Renal cortex interstitium (tissue), 11 donors: ENCODE data around the gene TMC1. TPM values are rescaled to one million over a fixed set of nuclear protein-coding genes. Genes with fewer than 3 reads are reported as not detected.

Experiments
- DNase-seq, 11 donors: peaks; one replicate each; pipeline ENCODE4 v3.0.0-alpha.2; 2013; ENCODE audit warnings: low read depth in 9 of 11, low spot score in 4 of 11; ENCODE audit errors: extremely low read depth in 1 of 11
- polyA plus RNA-seq, 3 donors: library from polyadenylated mRNA; unstranded; fragments of 120-200 nt; gene quantifications; one replicate each; pipeline ENCODE4 v1.2.1, GENCODE V29; 2013; ENCODE audit not compliant: insufficient read length in 3 of 3

Gene TMC1
- polyA plus RNA-seq, 3 donors, result 0.53 to 1.4 (median 0.74) TPM

GRCh38 chr9:72648324-72649126 lies 127.1 kb downstream of the TMC1 start:
- DNase-seq, result no peak

GRCh38 chr9:72649127-72649442 lies 127.7 kb downstream of the TMC1 start:
- no peak for DNase-seq

GRCh38 chr9:72650206-72650605 lies 128.8 kb downstream of the TMC1 start:
- no peak for DNase-seq

- no peak for DNase-seq
These were observed 134.6 kb downstream of the TMC1 start for GRCh38 chr9:72656021-72656420.

DNA sequence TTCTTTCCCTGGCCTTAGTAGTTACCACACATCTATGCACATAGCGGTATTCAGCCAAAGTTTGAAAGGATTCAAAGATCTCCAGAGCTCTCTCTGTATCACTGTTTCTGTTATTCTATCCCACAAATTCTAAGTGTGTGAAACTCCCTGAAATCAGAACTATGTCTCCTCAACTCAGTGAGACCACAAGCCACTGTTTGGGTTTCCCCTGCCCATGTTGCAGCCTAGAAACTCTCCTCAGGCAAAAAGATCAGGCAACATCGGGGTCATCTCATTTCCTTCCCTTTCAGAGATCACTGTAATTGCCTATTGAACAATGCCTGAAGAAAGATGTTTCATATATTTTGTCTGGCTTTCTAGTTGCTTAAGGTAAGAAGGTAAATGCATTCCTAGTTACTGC lies 135.6 kb downstream of the TMC1 start:
- no peak for DNase-seq

DNA sequence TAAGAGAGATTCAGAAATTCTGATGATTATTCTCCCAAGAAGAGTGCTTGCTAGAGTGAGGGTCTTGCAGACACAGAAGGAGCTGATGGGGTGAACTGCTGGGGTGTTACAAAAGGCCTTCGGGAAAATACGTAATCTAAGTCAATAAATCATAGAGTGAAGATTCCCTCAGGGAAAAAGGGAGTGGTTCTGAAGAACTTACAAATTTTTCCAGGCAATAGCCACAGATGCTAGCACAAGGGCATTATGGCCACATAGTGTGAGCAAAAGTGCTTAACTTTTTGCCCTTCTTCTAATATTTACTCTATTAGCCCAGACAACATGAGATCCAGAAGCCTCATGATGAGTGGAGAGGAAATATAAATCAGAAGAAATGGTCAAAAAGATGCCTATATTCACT lies 137.3 kb downstream of the TMC1 start:
- no peak for DNase-seq

DNA sequence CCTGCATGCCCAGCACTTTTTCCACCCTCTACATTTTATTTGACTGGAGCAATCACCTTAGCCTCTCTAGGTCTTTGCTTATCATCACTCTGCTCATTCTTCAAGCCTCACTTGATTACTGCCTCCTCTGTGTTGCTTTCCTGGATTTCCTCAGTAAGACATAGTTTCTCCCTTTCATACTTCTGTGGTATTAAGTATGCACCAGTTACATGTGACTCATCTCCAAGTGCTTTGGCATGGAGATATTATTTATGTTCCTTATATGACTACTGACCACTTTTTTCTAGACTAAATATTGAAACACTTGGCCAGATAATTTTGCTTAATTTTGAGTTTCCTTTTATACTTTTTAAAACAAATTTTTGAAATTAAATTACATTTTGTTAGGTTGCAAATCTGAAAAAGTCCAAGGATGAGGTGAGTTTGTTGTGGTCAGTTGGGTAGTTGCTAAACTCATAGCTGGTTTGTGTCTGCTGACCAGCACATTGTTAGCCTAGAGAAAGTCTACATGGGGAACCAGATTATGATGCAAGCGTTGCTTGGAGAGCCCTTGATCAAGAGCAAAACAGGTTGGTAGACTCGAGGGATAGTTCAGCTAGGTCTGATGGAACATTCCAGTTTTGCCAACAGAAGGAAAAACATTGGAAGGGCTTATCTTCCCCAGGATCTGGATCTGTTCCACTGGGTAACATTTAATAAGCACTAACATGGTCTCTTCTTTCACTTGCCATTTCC lies 140.2 kb downstream of the TMC1 start:
- DNase-seq, result no peak

GRCh38 chr9:72665421-72665820 lies 144.0 kb downstream of the TMC1 start:
- DNase-seq, result no peak

- no peak for DNase-seq
These were observed 145.8 kb downstream of the TMC1 start for GRCh38 chr9:72667181-72667580.

DNA sequence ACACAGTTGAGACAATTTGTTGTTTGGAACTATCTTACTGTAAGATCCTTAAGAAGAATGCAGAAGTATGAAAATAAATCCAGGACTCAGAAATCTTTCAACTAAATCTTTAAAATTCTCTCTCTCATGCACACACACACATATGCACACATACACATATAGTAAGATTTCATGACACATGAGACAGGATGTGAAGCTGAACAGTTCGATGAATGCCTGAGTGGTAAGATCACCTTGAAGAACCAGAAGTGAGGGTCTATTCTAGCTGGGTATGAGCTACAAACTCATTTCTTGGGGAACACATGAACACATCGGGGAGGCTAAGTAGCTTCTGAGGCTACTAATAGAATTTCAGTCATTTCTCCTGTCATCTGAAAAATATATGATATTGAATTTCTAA lies 153.6 kb downstream of the TMC1 start:
- DNase-seq, result no peak

GRCh38 chr9:72675586-72675985 lies 154.2 kb downstream of the TMC1 start:
- DNase-seq, result no peak

- no peak for DNase-seq
These were observed 159.3 kb downstream of the TMC1 start for GRCh38 chr9:72680593-72681282.

GRCh38 chr9:72681283-72681630 lies 159.8 kb downstream of the TMC1 start:
- no peak for DNase-seq

DNA sequence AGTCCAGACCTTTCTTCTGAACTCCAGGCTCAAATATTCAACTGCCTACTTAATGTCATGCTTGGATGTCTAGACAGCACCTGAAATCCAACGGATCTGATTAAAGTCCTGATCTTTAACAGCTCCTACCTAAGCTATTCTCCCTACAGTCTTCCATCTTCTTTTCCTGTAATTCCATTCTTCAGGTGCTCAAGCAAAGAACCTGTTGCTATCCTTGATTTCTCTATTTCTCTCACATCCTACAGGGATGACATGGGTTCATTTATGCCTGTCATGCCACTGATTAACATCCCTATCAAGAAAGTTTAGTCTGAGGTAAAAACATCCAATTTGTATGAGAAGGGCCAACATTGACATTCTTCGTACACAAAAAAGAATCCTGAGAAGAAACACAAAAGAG lies 163.2 kb downstream of the TMC1 start:
- DNase-seq, result no peak

DNA sequence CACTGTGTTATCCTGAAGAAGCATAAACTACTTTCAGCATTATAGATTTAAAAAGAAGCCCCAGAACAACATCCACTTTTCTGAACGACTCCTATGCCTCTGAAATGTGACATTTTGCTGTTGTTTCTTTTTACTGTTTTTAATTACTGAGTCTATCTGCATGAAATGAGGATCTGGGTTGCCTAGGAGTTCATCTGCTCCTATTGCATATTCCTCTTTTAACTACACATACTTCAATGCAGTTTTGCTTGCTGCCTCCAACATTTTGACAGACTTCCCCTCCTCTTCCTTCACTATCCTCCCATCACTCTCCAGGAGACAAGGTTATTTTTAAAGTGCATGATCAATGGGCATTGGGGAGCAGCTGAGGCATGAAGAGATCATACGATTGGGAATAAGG lies 164.5 kb downstream of the TMC1 start:
- DNase-seq, result no peak

DNA sequence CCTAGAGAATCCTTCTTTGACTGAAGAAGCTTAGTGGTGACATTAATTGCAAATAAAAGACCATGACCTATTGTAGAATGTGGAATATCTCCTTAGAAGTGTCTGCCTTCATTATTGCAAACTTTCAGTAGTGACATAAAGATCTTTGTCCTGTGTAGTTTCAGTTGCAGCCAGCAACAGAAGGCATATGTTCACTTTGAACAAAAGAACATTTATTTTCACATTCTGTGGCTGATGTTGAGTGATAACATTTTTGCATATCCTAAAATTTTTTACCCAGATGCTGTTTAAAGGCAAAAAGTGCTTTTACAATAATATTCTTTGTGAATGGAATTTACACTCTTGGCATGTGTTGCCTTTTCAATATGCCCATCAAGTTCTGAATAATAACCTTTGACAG lies 165.9 kb downstream of the TMC1 start:
- DNase-seq, result no peak

DNA sequence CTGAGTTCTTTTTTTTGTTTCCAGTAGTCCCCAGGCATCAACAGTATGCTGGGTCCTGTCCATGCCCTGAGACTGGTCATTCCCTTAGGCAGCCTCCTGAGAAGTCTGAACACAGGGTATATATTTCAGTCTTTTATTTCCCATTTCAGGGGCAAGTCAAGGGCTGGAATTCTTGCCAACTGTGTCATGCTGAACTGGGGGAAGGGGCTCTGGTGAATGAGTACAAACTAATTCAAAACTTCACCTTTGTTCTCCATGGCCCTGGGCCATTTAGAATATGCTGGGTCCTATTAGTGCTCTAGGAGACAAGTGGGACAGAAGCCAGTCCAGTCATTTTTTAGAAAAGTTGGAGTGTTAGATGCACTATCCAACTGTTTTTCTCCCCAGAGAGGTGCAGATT lies 170.3 kb downstream of the TMC1 start:
- DNase-seq, result no peak

DNA sequence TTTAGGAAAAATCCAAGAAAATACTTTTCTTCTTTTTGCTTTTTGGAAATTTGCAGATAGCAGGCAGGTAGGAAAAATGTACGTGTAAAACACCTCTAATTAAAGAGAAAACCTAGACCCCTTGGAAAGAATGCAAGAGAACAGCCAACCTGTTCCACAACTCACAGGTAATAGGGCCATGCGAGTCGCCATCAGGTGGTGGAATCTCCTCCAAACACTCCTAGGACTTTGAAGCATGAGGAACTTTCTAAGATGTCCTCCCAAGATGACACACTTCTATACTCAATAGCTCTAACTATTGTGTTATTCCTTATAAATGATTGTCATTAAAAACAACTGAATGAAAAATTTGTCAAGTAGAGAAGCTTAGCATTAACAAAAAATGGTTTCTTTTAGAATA lies 174.0 kb downstream of the TMC1 start:
- DNase-seq, result no peak

- no peak for DNase-seq
These were observed 175.1 kb downstream of the TMC1 start for GRCh38 chr9:72696511-72696910.

- DNase-seq, result no peak
These were observed 180.1 kb downstream of the TMC1 start for GRCh38 chr9:72701510-72701909.
